Upper lobe of right lung (tissue), 1 donor: ENCODE measurements around the gene PLEKHG1. TPM values are rescaled to one million over a fixed set of nuclear protein-coding genes. Genes with fewer than 3 reads are reported as not detected.

Source experiments
- ATAC-seq: fragments of 200-7000 bp; cut with Tn5 transposase; one replicate; pipeline ENCODE4 v1.9.1; 2020; ENCODE audit warnings: mild to moderate bottlenecking, moderate library complexity
- DNase-seq: peaks from one replicate; pipeline ENCODE4 v3.0.0-alpha.2; 2020
- H3K27ac ChIP-seq: fragments of 200-600 bp; one replicate; pipeline ENCODE4 v1.8.0; 2022
- H3K27me3 ChIP-seq: fragments of 200-600 bp; one replicate; pipeline ENCODE4 v1.8.0; 2022; ENCODE audit warnings: mild to moderate bottlenecking
- H3K36me3 ChIP-seq: fragments of 200-600 bp; one replicate; pipeline ENCODE4 v1.8.0; 2022
- H3K4me1 ChIP-seq: fragments of 200-600 bp; one replicate; pipeline ENCODE4 v1.8.0; 2022
- H3K4me3 ChIP-seq: fragments of 200-600 bp; one replicate; pipeline ENCODE4 v1.8.0; 2022; ENCODE audit warnings: mild to moderate bottlenecking
- H3K9me3 ChIP-seq: fragments of 200-600 bp; one replicate; pipeline ENCODE4 v1.8.0; 2022
- CTCF ChIP-seq: fragments of 200-600 bp; IDR thresholded peaks from one replicate; pipeline ENCODE4 v1.8.0; 2022; ENCODE audit warnings: antibody characterized with exemption
- intact Hi-C: fragments of 100-400 bp; cut with DNase I; formaldehyde crosslinking; loops from one replicate; pipeline ENCODE4 v1.11.0; 2022
- total RNA-seq: library from RNA; stranded (reverse); fragmentation: NEBNext Ultra II Directional; extraction: Animal tissue kit (Norgen Biotek cat#: 25700); gene quantifications from one replicate; pipeline ENCODE4 v1.2.1, GENCODE V29; 2021
- donor health status: DM: no; HTN: yes; CAD: no; lungs with severe emphysema.

Gene PLEKHG1
- total RNA-seq, 1 donor from 2014 or later, result 34.6 TPM

GRCh38 chr6:150565945-150566344 is 33.7 kb upstream of the PLEKHG1 start:
- Histone ChIP-seq H3K36me3 (no peaks in the 10 kb centered on the region), H3K9me3 (no peaks in the 10 kb centered on the region), H3K4me1 (no peaks in the 10 kb centered on the region), H3K27ac (no peak overlapping the region), H3K27me3 (no peaks in the 10 kb centered on the region), H3K4me3 (no peak overlapping the region)
- TF ChIP-seq CTCF, result no peak
- no peak for ATAC-seq
- intact Hi-C loops, result no loop called here
- no peak for DNase-seq

- H3K36me3 ChIP-seq, result no peaks in the 10 kb centered on the region
- DNase-seq (no peak), ATAC-seq (no peak)
- H3K9me3 ChIP-seq, result no peaks in the 10 kb centered on the region
- TF ChIP-seq CTCF, result no peak
- intact Hi-C loops, result no loop called here
- H3K4me3 ChIP-seq, result no peak overlapping the region
- no peak overlapping the region for H3K27ac ChIP-seq
- no peaks in the 10 kb centered on the region for H3K4me1 ChIP-seq
- H3K27me3 ChIP-seq, result no peaks in the 10 kb centered on the region
Measured at GRCh38 chr6:150566486-150566885, 33.2 kb upstream of the PLEKHG1 start.

- H3K27ac ChIP-seq, result no peak overlapping the region
- TF ChIP-seq CTCF, result no peak
- H3K27me3 ChIP-seq, result no peaks in the 10 kb centered on the region
- H3K4me3 ChIP-seq, result no peak overlapping the region
- intact Hi-C loops, result no loop called here
- H3K9me3 ChIP-seq, result no peaks in the 10 kb centered on the region
- DNase-seq, result no peak
- no peaks in the 10 kb centered on the region for H3K36me3 ChIP-seq
- ATAC-seq, result no peak
- no peaks in the 10 kb centered on the region for H3K4me1 ChIP-seq
Measured at GRCh38 chr6:150567380-150567779, 32.3 kb upstream of the PLEKHG1 start.

GRCh38 chr6:150567823-150568383 is 31.8 kb upstream of the PLEKHG1 start:
- ATAC-seq (no peak), DNase-seq (no peak)
- H3K36me3 ChIP-seq, result no peaks in the 10 kb centered on the region
- intact Hi-C loops, result no loop called here
- H3K27ac ChIP-seq, result no peak overlapping the region
- H3K4me3 ChIP-seq, result no peak overlapping the region
- no peak for TF ChIP-seq CTCF
- H3K4me1 ChIP-seq, result no peaks in the 10 kb centered on the region
- H3K27me3 ChIP-seq, result no peaks in the 10 kb centered on the region
- H3K9me3 ChIP-seq, result no peaks in the 10 kb centered on the region

GRCh38 chr6:150568560-150568959 is 31.1 kb upstream of the PLEKHG1 start:
- intact Hi-C loops, result no loop called here
- Histone ChIP-seq H3K27ac (no peak overlapping the region), H3K27me3 (no peaks in the 10 kb centered on the region), H3K9me3 (no peaks in the 10 kb centered on the region), H3K4me1 (no peaks in the 10 kb centered on the region), H3K36me3 (no peaks in the 10 kb centered on the region), H3K4me3 (no peak overlapping the region)
- TF ChIP-seq CTCF, result no peak
- DNase-seq (no peak), ATAC-seq (no peak)

GRCh38 chr6:150569161-150569560 is 30.5 kb upstream of the PLEKHG1 start:
- H3K36me3 ChIP-seq, result no peaks in the 10 kb centered on the region
- DNase-seq, result no peak
- no peaks in the 10 kb centered on the region for H3K4me1 ChIP-seq
- no peak for ATAC-seq
- intact Hi-C loops, result no loop called here
- TF ChIP-seq CTCF, result no peak
- no peak overlapping the region for H3K4me3 ChIP-seq
- H3K27me3 ChIP-seq, result no peaks in the 10 kb centered on the region
- H3K27ac ChIP-seq, result no peak overlapping the region
- no peaks in the 10 kb centered on the region for H3K9me3 ChIP-seq
